Measurements from ENCODE around the gene CTSK. TPM values are rescaled to one million over a fixed set of nuclear protein-coding genes. Genes with fewer than 3 reads are reported as not detected.
"Not testable (repeated sequence)": the region's sequence is repeated elsewhere in the genome, so short reads cannot be mapped to it uniquely, and the experiment has no call there.

CTSK gene
- polyA plus RNA-seq, 3 donors = 2.1 to 17.8 (median 2.4) TPM

DNA sequence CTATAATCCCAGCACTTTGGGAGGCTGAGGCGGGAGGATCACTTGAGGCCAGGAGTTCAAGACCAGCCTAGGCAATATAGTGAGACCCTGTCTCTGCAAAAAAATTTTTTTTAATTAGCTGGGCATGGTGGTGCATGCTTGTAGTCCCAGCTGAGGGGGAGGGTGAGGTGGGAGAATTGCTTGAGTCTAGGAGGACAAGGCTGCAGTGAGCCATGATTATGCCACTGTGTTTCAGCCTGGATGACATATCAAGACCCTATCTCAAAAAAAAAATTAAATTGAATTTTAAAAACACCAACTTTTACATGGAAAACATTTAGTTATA lies 42.1 kb downstream of the CTSK start:
- H3K27ac ChIP-seq (ENCODE audit: low read depth in 1 of 2, low read length in 2 of 2) = peak overlapping the region; percentile 70 to 96
- peaks cover 27 to 32% of the 10 kb centered on the region in 2 donors for H3K36me3 ChIP-seq (replicated peaks in 1 of 2; ENCODE audit: control insufficient read depth in 1 of 2, insufficient read depth in 2 of 2, low read length in 2 of 2)
- H3K27me3 ChIP-seq (ENCODE audit: control insufficient read depth in 2 of 2, insufficient read depth in 2 of 2, low read length in 2 of 2); DNase-seq; H3K9me3 ChIP-seq (replicated peaks in 1 of 2; ENCODE audit: control insufficient read depth in 1 of 2, insufficient read depth in 1 of 2, low read length in 2 of 2); H2AFZ ChIP-seq (ENCODE audit: insufficient read depth, low read depth, low read length, poor library complexity, severe bottlenecking); H3K9me3 Mint-ChIP-seq; H3K27me3 Mint-ChIP-seq (ENCODE audit: low read depth in 3 of 3): not testable (repeated sequence)
- peak overlapping the region; percentile 90 for H3K4me2 ChIP-seq (replicated peaks; ENCODE audit: extremely low read depth, low read length, poor library complexity, severe bottlenecking)
- peak overlapping the region; percentile 95 to 99 (median 97) for H3K27ac Mint-ChIP-seq
- 17% methylated on average over 1 of the region's 1 CpG for WGBS (ENCODE audit: insufficient coverage)
- H4K20me1 ChIP-seq (ENCODE audit: insufficient read depth, low read length) = peaks cover 30% of the 10 kb centered on the region
- H3K36me3 Mint-ChIP-seq = peaks cover 26 to 36% of the 10 kb centered on the region in 2 donors
- H3K4me1 Mint-ChIP-seq = peaks cover 37% of the 10 kb centered on the region
- H3K4me1 ChIP-seq (ENCODE audit: control insufficient read depth in 1 of 2, insufficient read depth in 2 of 2, low read length in 2 of 2) = peaks cover 22 to 48% of the 10 kb centered on the region in 2 donors
- H3K79me2 ChIP-seq (ENCODE audit: insufficient read depth, low read length) = peaks cover 68% of the 10 kb centered on the region
- peak overlapping the region; percentile 53 to 97 for H3K4me3 Mint-ChIP-seq
- H3K4me3 ChIP-seq (replicated peaks in 1 of 3; ENCODE audit: low read depth in 2 of 3, low read length in 3 of 3) = peak overlapping the region; percentile 96 to 100 (median 99)
- intact Hi-C loops (cut with micrococcal nuclease) = loop anchor here in 1 of 2 donors (10.0 kb wide), 2 partner anchors 159 to 209 kb away; partner anchors contain the start of genes CERS2 and SETDB1
- H3K9ac ChIP-seq (ENCODE audit: insufficient read depth, low read length, poor library complexity, severe bottlenecking) = peak overlapping the region; percentile 83

DNA sequence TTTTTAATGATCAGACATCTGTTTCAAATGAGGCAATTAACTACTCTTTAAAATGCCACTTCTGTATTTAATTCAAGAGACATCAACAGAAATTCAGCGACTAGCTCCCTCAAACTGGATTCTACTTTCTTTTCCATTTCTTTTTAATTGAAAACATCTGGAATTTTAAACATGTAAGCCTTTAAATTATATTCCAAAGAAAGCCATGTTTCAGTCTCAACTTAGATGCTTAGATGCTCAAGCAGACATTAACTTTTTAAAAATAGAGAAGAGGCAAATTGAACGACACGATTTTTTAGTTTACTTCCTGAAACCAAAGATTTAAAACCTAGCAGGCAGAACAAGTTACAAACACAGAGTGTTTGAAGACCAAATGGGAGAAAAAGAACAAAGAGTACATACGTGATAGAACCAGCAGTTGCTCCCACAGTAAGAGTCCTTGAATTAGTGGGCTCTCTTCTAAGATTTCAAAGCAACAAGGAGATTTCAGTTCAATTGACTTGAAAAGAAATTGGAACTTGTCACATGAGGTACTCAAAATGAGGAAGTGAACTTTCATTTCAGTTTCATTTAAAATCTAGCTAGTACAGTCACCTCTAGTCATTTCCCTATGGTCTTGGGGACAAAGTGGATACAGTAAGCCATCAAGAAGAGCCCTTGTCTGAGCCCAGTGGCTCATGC lies 42.6 kb downstream of the CTSK start, which contains the start of gene CTSS:
Gene CTSS (minus strand): TSS at position 483 of the 681 bp plus-strand sequence. CDS start 1,015 bp downstream, outside the sequence.
- Histone ChIP-seq H3K36me3 (replicated peaks in 1 of 2; ENCODE audit: control insufficient read depth in 1 of 2, insufficient read depth in 2 of 2, low read length in 2 of 2) (peaks cover 31 to 37% of the 10 kb centered on the region in 2 donors), H3K4me1 (ENCODE audit: control insufficient read depth in 1 of 2, insufficient read depth in 2 of 2, low read length in 2 of 2) (peaks cover 22 to 48% of the 10 kb centered on the region in 2 donors), H3K9ac (ENCODE audit: insufficient read depth, low read length, poor library complexity, severe bottlenecking) (peak within 1 kb of the TSS; percentile 83), H3K9me3 (replicated peaks in 1 of 2; ENCODE audit: control insufficient read depth in 1 of 2, insufficient read depth in 1 of 2, low read length in 2 of 2) (no peaks in the 10 kb centered on the region), H3K27ac (ENCODE audit: low read depth in 1 of 2, low read length in 2 of 2) (peak within 1 kb of the TSS; percentile 70 to 96), H4K20me1 (ENCODE audit: insufficient read depth, low read length) (peaks cover 35% of the 10 kb centered on the region), H3K27me3 (ENCODE audit: control insufficient read depth in 2 of 2, insufficient read depth in 2 of 2, low read length in 2 of 2) (no peaks in the 10 kb centered on the region), H2AFZ (ENCODE audit: insufficient read depth, low read depth, low read length, poor library complexity, severe bottlenecking) (peak within 1 kb of the TSS; percentile 78), H3K79me2 (ENCODE audit: insufficient read depth, low read length) (peaks cover 73% of the 10 kb centered on the region), H3K4me2 (replicated peaks; ENCODE audit: extremely low read depth, low read length, poor library complexity, severe bottlenecking) (peak within 1 kb of the TSS; percentile 90), H3K4me3 (replicated peaks in 1 of 3; ENCODE audit: low read depth in 2 of 3, low read length in 3 of 3) (peak within 1 kb of the TSS; percentile 96 to 100 (median 99))
- H3K36me3 Mint-ChIP-seq = peaks cover 31 to 41% of the 10 kb centered on the region in 2 donors
- intact Hi-C loops (cut with micrococcal nuclease) = loop anchor here in 1 of 2 donors (10.0 kb wide), 2 partner anchors 159 to 209 kb away; partner anchors contain the start of genes CERS2 and SETDB1
- no CpG with 5 or more reads among the region's 4 CpGs for WGBS (ENCODE audit: insufficient coverage)
- DNase-seq = peak; percentile 82 to 93 (median 92)
- peak within 1 kb of the TSS; percentile 97 to 100 for H3K4me3 Mint-ChIP-seq
- TF ChIP-seq, protein P1, sequence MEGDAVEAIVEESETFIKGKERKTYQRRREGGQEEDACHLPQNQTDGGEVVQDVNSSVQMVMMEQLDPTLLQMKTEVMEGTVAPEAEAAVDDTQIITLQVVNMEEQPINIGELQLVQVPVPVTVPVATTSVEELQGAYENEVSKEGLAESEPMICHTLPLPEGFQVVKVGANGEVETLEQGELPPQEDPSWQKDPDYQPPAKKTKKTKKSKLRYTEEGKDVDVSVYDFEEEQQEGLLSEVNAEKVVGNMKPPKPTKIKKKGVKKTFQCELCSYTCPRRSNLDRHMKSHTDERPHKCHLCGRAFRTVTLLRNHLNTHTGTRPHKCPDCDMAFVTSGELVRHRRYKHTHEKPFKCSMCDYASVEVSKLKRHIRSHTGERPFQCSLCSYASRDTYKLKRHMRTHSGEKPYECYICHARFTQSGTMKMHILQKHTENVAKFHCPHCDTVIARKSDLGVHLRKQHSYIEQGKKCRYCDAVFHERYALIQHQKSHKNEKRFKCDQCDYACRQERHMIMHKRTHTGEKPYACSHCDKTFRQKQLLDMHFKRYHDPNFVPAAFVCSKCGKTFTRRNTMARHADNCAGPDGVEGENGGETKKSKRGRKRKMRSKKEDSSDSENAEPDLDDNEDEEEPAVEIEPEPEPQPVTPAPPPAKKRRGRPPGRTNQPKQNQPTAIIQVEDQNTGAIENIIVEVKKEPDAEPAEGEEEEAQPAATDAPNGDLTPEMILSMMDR (IDR thresholded peaks at IDR 0.05) = no peak
- H3K27me3 Mint-ChIP-seq (ENCODE audit: low read depth in 3 of 3) = peaks cover 0 to 5% (median 0%) of the 10 kb centered on the region in 3 donors
- H3K9me3 Mint-ChIP-seq = peaks cover 0 to 10% (median 1%) of the 10 kb centered on the region in 7 donors
- H3K4me1 Mint-ChIP-seq = peaks cover 37% of the 10 kb centered on the region
- peak within 1 kb of the TSS; percentile 95 to 99 (median 98) for H3K27ac Mint-ChIP-seq
